OCI-M1 (cell line): ENCODE data around the gene LPAR3.
A peak's percentile ranks its signal among the peaks of the same experiment; 100 is the strongest.

Experiments used
- DNase-seq: peaks from one replicate; lab custom pipeline; 2025; lab: John Stamatoyannopoulos, UW

LPAR3 gene

DNA sequence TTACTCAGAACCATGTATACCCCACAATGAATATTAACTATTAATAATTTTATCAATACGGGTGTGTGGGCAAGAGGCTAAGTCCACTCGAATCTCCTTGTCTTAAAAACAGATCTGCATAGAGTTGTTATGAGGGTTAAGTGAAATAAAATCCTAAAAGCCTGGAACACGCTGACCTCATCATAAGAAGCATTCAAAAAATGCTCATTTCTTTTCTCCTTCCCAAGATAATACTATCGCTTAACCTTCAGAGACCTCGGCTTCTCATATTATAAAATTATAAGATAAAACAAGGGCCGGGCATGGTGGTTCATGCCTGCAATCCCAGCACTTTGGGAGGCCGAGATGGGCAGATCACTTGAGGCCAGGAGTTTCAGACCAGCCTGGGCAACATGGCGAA lies 35.1 kb downstream of the LPAR3 start:
- DNase-seq = no peak

DNA sequence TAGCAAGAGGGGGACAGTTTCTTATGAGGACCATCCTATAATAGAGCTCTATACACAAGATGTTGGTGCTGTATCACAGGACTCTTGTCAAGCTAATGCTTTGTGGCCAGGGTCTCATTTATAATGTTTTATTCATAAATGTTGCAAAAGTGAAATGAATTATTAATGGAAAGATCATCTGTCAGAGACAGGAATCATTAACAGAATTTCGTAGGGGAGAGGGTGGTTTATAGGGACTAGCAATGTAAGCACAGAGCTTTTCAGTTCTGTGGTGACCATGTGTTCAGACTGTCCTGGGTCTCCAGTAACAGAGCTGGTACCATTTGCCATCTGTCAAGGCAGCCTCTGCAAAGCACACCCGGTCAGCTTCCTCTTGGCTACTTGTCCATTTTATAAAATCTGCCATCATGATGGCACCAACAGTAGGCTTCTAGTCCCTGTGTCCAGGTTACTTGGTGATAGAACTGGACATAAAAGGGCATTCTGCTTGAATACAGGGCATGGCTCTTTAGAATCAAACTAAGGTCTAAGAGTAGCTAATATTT lies 36.2 kb downstream of the LPAR3 start:
- DNase-seq = no peak

DNA sequence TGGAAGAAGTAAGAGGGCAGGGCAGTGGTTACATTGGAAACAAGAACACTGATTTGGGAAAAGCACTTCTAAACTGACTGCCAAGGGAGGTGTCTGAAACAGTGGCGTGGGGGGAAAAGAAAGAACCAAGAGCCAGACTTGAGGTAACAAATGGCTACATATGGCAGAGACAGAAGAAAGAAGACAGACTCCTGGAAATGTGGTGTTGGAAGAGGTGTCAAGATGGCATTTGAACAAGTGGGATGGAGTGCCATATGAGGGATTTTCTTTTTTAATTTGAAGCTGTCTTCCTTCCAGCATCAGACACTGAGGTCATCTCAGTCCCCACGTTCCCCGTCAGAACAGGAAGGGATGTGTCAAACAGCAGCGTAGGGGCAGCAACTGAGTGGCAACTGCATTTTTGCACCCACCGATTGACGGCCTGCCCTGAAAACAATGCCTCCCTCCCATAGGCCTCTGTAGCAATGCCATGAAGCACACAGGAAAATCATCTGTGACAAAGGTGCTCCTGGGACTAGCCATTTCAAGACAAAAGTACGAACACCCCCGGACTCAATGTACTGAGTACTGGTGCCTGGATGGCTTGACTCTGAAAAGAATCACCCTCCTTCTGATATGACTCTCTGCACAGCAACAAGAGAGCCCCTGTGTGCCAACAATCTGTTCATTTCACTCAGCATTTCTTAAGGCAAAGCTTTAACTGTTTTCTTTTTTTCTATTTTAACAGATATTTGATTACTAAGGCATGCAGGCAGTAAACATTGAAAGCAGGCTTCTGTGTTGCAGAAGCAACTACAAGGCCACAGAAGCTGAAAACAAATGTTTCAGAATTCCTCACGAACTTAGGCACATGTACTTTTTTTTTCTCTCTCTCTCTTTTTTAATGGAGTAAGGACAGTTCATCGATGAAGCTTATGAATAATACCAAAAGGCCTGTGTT lies 37.0 kb downstream of the LPAR3 start:
- no peak for DNase-seq

DNA sequence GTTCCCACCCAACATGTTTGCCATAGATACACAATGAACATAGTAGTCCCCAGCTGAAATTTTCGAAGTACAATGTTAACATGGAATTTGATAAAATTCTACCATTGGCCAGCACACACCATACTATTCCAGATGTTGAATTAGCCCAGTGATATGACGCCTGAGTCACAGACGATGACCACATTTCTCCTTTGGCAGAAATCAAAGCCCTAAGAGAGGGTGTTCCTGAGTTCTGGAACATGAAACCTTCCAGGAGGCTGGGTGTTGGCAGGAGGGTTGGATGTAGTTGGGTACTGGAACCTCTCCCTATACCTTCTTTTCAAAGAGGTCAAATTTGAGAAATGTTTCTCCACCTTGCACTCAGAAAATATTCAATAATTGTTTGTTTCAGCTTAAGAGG lies 37.8 kb downstream of the LPAR3 start:
- DNase-seq = no peak

DNA sequence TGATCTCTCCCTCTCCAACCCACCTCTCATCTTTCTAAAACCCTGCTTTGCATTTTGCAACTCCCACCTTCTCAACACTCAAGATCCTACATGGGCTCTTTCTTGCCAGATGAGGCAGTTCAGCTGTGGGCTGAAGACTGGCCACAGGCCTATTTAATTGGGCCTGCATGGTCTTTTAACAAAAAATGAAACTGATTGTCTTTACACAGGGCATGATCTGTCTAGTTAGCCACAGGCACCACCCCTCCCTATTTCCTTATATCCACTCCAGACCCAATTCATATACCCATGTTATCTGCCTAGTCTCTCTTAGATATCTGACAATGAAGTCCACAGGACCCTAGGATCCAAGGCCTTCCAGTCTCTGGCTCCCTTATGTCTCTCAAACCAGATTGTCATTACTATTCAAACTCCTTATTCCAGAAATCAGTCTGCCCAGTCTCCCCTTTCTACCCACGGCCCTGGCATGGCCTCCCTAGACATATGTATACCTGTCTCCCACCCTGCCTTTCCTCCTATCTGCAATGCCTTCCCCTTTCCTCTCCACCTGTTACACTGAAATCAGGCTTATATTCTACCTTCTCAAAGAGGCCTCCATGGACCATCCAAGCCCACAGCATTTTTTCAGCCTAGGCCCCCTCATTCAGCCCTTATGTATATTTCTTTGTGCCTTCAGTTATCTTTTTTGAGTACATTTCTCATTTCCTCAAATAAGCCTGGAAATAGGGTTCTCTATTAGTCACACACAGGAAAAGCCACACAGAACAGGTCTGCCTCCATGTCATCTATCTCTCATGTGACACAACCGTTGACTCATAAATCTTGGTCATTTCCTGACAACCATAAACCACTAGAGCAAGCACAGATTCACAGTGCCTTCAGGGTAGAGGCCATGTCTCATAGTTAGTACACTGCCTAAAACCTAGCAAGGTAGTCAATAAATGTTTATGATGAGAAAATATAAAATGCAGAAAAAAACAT lies 39.0 kb downstream of the LPAR3 start:
- peak; percentile 75 for DNase-seq

DNA sequence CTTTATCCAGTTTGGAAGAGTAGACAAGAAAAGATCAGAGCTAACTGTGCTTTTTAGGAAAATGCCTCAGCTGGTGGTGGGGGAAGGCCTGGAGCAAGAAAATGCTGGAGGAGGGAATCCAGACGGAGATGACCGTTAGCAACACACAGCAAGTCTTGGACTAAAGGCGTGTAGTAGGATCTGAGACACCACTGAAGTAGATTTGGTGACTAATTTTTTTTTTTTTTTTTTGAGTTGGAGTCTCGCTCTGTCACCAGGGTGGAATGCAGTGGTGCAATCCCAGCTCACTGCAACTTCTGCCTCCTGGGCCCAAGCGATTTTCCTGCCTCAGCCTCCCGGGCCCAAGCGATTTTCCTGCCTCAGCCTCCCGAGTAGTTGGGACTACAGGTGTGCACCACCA lies 41.2 kb downstream of the LPAR3 start:
- no peak for DNase-seq

DNA sequence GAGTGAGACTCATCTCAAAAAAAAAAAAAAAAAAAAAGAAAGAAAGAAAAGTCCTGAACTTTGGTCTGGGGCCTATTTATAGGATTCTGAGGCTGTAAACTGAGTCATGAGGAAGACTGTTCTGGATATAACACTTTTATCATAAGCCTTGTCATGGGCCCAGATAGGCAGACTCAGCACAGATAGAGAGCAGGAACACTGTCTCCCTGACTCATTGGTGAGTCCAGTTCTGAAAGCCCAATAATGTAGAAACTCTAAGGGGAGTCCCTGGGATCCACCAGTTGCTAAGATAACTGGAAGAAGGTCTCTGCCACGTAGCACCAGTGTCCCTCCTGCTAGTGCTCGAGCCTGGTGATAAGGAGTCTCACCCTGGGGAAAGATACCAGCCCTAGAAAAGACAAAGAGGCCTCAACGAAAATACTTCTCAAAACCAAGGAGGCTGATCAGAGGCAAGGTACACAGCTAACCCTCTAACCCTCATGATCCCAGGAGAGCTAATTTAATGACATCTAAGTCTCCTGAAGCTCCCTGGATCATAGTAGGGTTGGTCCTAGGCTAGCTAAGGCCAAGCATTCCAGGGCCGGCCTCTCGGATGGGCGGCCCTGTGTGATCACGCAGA lies 43.5 kb downstream of the LPAR3 start:
- no peak for DNase-seq

DNA sequence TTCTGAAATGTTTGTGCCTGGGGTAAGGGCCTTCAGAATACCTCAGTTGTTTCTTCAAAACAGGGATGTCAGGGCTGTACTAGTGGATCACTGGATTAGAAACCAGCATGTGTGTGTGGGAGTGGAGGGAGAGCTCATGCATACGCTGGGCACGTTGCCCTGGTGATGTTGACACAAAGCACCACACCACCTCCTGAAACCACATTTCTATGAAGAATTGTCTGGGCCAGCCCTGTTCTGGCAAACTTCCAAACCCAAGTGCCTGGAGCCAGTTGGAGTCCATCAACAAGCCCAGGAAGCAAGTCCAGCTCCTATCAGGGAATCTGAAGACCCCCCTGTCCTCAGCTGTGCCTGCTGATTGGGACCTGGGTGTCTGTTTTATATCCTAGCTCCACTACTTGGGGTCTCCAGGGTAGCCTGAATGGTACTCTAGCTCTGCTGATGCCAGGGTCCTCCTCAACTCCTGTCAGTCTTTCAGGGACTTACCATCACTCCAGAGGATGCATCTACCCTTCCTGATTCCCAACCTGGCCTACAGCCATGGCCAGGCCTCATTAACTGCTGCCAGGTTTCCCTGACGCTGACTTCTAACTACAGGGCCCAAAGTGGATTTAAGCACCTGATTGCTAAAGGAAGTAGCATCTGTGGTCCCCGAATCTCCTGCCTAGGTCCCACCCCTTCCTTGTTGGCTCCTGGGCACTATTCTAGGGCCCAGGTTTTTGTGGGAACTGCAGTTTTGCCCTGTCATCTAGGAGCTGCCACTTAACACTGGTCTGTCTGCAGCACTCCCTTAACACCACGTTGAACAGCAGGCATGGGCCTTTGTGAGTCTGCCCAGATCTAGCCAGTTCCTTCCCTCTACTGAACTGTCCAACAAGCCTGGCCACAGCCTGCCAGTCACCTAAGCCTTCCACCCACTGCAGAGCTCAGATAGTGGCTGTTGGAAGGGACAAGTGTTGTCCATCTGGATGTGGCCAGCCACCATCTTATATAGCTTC lies 45.5 kb downstream of the LPAR3 start:
- DNase-seq = peak; percentile 73

DNA sequence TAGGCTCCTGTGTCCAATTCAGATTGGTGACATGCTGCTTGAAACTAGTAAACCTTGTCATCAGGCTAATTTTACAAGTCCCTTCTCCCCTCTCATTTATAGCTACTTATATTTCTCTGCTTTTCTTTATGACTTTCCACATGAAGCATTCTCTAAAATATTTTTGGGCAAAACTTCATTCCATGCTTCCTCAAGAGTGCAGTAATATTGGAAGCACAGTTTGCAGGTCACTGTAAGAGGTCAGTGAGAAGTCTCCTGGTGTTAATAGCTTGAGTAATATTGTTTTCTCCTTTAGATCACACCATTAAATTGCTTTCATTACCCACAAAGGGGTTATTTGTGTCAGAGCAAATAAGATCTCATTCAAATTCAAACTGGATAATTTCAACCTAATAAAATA lies 46.6 kb downstream of the LPAR3 start:
- DNase-seq = no peak

DNA sequence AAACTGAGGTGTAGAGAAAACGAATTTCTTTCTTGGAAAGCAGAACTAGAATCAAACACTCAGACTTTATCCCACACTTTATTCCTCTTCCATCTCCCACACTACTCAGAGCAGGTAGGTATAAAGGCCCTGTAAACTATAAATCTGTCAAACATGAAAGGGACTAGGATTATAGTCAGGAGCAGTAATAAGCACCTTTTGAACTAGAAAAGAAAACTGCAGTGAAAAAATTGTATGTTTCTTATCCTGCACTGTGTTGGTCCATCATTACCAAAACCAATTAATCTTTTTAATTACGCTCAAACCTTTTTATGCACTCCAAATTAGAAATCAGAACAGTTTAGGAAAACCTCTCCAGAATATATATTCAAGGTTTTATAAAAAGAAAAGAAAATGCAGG lies 47.6 kb downstream of the LPAR3 start:
- no peak for DNase-seq

DNA sequence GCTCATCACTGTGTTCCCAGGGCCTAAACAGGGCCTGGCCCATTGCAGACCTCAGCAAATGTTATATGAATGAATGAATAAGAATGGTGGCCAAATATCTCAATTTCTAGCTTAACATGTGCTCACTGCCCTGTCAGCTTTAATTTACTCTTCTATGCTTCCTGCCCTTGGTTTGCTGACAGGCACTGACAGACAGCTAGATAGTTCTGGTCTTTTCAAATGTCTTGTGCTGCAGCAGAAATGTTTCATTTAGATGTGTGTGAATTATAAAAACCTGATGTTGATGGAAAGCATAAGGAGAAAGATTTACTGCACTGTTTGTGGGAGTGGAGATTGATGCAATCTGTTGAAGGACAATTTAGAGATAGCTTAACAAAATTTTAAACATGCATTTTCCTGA lies 48.9 kb downstream of the LPAR3 start:
- no peak for DNase-seq

DNA sequence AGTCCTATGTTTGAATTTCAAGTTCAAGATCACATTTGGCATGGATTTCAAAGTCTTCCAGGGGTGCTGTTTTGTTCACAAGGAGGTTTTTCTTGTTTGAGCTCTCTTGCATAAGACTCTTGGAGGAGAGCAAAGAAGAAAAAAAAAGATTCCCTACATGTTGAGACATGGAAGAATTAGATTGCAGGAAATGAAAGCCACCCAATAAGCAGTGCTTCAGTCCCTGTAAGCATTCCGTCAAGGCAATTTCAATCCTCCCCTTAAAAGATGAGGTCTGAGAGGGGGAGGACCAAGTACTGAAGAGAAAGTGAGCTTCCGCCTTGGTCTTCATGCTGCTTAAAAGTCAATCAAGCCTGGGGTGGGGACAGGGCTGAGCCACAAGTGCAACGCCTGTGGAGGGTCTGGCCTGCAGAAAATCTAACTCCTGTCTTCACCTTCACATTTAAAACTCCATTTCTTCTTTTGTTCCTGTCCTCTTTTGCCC lies 50.2 kb downstream of the LPAR3 start:
- DNase-seq = no peak

DNA sequence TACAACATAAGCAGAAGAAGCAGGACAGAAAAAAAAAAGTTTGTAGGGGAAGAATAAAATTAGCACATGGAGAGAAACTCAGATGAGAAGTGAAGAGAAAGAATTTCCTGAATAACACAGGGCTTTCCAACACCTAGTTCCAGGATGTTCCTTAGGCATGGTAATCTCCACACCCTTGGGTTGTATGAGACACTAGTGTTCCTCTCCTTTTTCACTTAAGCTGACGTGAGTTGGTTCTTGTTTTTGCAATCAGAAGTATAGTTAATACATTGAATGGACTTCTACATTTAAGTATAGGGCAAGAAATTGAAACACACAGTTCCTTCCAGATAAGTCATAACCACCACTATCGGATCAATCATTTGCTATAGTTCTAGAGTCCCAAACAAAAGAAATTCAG lies 51.0 kb downstream of the LPAR3 start:
- DNase-seq = no peak

DNA sequence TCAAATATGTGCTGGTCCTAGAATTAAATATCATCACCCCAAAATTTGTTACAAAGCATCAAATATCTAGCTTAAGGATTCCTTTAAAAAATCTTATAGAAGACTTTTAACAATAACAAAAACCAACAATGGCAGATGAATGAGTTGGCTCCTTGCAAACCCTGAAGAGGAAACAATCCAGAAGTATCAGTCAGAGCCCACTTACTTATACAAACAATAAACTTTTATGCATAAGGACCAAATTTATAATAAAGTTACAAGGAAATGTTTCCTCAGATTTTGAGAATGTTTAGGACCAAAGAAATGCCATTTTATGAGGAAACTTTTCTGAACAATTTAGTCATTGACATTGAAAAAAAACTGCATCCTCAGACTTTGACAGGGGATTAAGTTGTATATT lies 52.7 kb downstream of the LPAR3 start:
- DNase-seq = no peak

DNA sequence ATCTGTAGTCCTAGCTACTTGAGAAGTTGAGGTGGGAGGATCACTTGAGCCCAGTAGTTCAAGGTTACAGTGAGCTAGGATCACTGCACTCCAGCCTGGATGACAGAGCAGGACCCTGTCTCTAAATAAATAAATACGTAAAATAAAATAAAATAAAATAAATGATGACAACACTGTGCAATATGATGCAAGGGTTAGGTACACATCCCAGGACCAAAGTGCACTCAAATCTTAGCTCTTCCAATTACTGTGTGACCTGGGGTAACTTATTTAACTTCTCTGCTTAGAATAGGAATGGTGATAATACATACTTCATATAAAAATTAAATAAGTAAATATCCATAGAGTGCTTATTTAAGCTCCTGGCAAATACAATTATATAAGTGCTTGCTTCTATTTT lies 53.5 kb downstream of the LPAR3 start:
- DNase-seq = no peak

DNA sequence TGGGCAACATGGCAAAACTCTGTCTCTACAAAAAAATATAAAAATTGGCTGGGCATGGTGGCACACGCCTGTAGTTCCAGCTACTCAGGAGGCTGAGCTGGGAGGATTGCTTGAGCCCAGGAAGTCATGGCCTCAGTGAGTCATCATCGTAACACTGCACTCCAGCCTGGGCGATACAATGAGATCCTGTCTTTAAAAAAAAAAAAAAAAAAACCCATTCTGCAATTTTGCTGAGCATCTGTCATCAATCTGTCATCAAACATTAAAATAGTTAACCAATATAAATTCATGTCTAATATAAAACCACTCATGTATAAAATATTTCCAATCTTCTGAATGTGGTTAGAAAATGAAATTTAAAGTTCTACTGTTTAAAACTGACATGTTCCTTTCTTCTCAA lies 56.9 kb downstream of the LPAR3 start:
- no peak for DNase-seq

DNA sequence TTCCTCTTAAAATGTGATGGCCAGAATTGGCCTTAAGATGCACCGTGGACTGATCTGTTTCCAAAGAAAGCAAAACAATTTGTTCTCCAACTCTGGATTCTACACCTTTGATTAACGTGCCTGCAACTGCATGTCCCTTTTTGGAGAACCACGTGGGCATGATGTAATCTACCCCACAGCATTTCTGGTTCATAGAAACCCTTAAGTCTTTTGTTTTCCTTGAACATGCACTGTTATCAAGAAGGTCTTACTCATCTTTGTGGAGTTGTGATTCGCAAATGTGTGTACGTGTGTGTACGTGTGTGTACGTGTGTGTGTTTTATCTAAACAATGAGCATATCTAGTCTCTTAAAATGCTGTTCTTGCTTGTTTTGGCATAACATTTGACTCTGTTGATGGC lies 57.8 kb downstream of the LPAR3 start:
- peak; percentile 29 for DNase-seq

DNA sequence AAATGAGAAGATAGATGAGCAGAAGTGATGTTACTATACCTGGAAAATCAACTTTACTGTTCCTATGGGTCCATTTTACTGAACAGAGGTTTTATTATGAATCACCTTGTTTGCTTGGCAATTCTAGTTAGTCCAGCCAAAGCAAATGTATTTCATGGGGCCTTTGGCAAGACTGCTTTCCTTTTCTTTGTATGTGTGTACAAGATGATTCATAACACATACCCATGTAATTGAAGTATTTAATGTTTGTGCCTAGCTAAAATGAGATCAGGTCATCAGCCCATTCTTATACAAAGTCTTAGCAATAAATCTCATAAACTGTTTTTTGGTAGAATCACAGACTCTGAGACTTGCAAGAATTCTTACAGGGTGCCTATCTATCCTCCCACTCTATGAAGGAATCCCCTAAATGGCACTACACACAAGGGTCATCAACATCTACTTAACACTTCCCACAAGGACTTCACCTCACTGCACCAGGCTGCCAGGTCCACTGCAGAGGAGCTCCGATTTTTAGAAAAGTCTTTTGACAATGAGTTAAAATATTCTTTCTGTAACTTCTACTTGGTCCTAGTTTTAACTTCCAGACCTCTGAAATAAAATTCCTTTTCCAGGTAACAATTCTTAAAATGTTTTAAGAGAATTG lies 58.5 kb downstream of the LPAR3 start:
- no peak for DNase-seq

DNA sequence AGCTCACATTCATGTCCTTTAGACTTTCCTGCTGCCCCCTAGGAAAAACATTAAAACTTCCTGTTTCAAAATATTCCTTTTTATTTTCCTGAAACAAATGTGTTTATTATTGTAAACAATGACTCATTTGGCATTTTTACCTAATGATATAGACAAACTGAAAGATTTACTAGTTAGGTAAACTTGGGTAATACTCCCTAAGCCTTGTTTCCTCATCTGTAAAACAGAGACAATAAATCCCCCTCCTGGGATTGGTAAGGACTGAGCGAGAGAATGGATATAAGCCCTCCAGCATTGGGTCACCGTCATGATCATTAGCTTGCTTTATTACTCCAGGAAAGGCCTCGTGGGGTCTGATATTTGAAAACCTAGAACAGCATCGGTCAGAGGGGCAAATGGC lies 59.8 kb downstream of the LPAR3 start:
- DNase-seq = no peak

DNA sequence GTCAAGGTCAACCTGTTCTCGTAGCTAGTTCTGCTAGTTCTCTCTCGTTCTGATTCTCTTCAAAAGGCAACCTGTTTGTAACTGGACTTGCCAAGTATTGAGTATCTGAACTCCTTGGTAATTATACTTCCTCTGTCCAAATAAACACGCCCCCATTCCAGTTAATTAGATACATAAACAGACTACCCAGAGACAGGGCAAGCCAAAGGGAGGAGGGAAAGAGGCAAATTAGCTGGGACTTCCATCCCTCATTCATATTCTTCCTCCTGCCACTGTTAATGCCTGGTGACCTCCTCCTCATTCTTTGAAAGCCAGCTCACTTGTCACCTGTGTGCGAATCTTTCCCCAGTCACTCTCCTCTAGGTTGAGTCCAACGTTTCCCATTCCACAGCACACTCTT lies 62.9 kb downstream of the LPAR3 start:
- no peak for DNase-seq
